NOMO-1 treated with dmso at 0.1 percent for 144 hours (cell line): Measurements from ENCODE around the gene MCFD2.
"Not testable (repeated sequence)": the region's sequence is repeated elsewhere in the genome, so short reads cannot be mapped to it uniquely, and the experiment has no call there.

Experiments used
- DNase-seq: peaks from one replicate; lab custom pipeline; 2025; ENCODE audit not compliant: unreplicated experiment; lab: John Stamatoyannopoulos, UW

MCFD2 gene

DNA sequence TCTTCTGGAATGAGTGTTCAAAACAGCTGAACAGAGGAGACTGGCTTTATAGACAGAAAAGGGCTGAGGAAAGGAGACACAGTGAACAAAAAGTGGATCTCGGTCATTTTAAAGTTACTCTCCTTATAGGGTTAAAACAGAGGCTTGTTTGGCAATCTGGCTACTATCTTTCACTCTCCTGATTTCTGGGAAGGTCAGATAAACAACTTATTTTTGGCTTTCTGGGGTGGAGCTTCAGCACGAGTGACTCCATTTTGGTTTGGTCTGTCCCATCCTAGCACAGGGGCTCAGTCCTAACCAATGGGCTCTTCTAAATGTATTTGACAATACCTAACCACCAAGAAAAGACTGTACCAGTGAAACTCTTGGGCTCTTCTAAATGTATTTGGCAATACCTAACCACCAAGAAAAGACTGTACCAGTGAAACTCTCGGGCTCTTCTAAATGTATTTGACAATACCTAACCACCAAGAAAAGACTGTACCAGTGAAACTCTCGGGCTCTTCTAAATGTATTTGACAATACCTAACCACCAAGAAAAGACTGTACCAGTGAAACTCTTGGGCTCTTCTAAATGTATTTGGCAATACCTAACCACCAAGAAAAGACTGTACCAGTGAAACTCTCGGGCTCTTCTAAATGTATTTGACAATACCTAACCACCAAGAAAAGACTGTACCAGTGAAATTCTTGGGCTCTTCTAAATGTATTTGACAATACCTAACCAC lies 39.5 kb downstream of the MCFD2 start:
- not testable (repeated sequence) for DNase-seq

DNA sequence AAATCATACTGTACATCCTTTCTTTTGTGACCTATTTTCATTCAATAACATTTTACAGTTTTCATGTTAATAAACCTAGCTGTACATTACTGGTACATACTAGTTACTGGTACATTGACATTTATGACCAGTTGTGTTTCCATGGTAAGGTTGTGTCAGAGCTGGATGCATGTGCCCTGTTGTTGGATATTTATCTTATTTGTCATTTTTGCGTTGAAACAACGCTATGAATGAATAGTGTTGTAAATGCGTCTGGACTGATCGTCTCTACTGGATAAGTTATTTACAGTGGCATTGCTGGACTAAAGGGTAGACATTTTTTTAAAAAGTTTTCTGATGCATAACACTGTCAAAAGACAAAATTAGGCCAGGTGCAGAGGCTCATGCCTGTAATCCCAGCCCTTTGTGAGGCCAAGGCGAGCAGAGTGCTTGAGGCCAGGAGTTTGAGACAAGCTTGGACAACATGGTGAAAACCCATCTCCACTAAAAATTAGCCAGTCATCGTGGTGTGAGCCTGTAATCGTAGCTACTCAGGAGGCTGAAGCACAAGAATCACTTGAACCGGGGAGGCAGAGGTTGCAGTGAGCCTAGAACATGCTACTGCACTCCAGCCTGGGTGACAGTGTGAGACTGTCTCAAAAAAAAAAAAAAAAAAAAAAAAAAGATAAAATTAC lies 40.2 kb downstream of the MCFD2 start:
- DNase-seq: no peak

DNA sequence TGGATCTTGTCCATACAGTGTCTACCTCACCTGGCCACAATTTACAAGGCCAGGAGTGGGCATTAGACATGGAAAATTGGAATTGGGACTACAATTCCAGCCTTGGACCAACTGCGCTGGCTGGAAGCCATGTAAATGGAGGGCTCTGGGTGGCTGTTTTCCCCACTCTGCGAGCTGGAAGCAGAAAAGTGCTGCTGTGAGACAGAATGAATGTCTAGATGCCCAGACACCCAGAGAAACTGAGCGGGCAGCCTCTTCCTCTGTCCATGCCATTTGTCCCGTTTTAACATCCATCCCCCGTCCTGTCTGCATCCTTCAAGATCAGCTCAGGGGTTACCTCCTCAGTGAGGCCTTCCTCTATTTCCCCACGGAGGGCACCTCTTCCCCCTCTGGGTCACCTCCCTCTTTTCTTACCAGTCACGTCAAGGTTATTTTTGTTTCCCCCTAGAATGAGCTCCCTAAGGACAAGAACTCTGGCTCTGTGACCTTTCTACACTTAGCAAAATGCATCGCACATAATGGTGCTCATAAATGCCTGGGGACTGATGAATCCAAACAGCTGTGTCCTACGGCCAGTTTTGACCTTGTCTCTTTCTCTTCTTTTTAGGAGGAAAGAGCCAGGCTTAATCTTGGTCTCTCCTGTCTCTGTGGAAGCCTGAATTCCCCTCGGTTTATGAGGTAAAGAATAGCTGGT lies 41.2 kb downstream of the MCFD2 start:
- DNase-seq: no peak

DNA sequence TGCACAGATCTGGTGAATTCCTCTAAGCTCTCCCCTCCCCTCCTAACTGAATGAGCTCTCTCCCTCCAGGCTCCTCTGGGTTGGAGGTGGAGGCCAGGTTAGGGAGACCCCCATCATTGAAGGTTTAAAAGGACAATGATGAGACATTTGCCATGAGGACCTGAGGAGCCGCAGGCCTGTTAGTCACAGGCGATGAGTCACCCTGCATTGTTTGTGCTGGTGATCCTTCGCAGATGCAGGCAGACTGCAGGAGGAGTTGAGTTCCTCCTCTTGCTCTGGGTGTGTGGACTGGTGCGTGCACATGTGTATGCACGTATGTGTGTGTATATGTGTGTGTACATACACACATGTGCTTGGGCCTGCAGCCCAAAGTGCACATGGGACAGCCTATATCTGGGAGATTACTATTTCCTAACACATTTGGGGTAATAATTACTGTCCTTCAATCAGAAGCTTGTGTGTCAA lies 42.0 kb downstream of the MCFD2 start:
- DNase-seq: no peak

DNA sequence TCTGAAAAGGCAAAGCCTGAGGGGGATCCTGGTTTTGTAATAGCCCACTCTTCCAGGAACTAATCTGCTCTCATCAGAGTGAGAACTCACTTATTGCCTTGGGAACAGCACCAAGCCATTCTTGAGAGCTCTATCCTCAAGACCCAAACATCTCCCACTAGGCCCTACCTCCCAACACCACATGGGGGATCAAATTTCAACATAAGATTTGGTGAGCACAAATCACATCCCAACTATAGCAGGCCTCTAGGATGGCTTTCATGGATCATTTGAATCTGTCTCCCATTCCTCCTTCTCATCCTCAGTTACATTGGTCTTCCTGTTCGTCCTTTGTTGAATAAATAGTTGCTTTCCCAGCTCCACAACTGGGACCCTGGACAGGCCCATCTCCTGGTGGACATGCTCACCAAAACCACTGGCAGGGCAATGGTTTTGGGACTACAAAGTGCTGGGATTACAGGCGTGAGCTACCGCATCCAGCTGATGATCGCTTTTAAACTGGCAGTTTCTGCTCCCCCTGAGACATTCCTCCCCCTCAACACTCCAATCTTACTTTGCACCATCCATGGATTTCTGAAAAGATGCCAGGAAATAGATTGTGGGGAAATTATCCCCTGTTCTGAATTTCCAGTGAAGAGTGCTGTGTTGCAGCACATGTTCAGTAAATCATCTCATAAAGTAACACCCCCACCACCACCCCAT lies 42.6 kb downstream of the MCFD2 start:
- no peak for DNase-seq

DNA sequence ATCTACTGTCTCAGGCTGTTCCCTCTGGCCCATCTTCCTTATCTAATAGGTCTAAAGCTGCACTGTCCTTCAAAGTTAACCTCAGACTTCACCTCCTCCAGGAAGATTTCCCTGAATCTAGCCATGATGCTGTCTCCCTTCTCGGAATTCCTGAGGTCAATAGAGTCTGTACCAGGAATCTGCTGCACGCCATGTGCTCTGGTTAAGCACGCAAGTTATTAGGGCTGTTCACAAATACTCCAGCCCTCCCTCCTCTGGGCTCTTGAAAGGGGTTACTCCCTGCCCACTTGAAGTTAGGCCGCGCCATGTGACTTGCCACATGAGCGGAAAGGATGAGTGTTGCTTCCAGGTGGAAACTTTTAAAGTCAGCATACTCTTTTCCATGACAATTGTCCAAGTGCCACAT lies 43.6 kb downstream of the MCFD2 start:
- DNase-seq: no peak

DNA sequence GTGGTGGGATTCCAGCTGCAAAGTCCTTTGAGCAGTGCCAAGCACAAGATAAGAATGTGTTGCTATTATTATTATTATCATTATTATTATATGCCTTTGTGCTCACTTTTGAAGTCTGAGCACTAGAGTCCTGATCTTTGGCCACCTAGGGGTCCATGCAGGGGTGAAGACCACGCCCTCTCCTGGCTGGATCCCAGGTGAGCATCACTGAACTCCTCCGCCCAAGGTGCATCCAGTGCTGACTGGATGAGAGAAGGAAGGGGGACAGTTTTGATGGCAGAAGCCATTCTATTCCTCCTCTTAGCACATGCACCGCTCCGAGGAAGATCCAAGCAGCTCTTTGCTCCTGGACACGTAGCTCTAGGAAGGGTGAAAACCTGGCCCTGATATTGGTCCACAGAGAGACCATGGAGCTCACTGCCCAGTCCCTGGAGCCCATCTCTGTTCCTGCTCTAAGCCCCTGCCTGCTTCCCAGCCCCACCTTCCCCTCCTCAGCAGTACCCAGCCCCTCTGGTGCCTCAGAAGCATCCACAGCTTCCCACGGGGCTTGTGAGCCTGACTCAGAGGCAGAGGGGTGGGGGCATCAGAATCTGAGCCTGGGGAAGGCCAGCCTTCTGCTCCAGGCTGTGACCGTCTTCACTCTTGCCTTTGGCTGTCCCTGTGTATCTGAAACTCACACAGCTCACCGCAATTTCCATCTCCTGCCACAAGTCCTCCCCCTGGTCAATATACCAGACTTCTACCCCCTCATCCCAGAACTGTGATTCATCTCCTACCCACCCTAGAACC lies 45.4 kb downstream of the MCFD2 start:
- no peak for DNase-seq

GRCh38 chr2:46869621-46870020 lies 46.0 kb downstream of the MCFD2 start:
- DNase-seq: no peak

DNA sequence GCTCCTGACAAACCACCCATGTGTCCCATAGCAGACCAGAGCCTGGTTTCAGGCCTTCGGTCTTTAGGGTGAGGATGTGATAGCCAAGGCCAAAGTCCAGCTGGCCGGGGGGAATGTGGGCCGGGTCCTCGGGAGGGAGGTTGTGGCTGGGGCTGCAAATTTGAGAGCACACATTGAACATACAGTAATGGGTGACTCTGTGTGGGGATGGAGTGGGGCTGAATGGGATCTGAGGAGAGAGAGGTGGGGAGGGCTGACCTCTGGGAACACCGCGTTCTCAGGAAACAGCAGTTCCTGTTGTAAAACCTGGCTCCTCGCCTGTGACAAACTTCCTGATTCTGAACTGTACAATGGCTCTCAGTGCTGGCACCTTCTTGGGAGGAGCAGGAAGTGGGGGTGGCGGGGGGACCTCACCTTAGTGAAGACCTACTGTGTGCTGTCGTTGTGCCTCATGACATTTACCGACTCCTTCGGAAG lies 48.8 kb downstream of the MCFD2 start:
- no peak for DNase-seq

DNA sequence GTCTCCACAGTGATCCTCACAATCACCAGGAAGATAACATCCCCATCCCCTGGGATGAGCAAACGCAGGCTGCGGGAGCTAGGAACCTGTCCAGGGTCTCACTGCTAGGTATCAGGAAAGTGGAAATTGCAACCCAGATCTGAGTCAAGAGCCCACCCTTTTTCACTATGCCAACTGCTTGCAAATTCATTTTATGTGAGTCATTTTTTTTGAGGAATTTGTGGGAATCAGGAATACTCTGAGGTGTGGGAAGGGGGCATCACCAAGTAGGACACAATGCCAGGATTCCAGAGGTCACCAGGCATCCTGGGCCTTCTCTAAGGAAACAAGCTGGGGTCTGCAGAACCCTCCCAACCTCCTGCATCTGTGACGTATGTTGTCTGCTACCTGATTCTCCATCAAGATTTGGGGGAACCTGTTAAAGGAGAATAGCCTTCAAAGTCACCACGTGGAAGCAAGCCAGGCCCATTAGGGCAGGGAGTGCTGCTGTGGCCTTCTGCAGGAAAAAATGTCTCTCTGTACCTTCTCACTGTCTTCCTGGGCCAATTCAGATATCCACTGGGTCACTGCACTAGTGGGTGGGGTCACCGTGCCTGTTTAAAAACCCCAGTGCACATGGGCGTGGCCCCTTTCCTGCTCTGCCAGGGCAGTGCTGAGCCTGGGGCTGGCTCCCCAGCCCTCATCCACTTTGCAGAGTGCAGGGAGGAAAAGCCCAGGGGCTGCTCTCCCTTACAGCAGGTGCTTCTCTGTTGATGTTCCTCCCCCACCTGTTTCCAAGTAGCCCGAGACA lies 50.2 kb downstream of the MCFD2 start:
- no peak for DNase-seq

GRCh38 chr2:46863882-46864281 lies 51.7 kb downstream of the MCFD2 start:
- DNase-seq: no peak

DNA sequence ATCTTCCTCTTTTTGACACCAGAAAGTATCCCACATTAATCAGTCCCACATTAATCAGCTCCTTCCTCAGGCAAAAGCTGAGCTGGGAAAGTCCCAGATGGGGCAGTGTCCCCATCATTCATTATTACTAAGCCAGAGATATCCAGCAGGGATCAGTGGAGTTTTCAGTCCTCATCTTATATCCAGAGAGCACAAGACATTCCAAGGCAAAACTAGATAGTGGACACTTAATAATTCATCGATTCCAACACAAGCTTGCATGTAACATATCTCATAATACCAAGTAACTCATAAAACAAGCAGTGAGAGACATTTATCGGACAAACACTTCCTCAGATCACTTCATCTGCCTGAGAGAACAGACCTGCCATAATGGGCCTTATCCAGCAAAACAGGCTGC lies 53.1 kb downstream of the MCFD2 start:
- no peak for DNase-seq

GRCh38 chr2:46861916-46862315 lies 53.7 kb downstream of the MCFD2 start:
- DNase-seq: no peak

DNA sequence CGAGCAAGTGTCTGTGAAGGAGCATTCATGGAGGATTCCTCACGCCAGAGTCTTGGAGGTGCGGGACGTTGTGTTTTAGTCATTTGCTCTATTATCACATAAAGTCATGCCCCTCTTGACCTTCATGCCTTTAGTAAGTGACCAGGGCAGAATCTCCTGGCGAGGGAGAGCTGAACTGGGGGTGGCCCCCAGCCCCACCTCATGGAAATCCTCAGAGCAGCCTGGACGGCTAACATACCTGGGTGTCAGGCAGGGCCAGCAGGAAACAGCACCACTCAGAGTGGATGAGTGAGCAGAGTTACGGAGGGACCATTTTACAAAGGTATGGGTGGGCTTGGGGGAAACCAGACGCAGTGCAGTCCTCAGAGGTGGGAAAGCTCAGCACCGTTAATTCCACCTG lies 56.1 kb downstream of the MCFD2 start:
- DNase-seq: no peak

DNA sequence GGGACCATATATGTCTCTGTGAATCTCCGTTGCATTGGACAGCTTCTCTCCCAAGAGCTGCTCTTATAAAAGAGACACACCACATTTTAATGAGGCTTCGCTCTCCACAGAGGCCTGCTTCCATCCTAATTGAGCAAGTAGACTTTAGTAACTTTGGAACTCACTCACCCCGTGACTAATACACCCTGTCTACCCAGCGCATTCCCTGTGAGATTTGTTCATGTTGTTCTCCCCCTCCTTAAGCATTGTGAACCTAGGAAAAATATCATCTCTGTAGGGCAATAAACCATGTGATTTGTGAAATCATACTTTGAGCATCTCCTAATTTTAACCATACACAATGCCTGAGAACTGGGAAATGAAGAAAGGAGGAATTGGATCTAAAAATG lies 56.9 kb downstream of the MCFD2 start:
- no peak for DNase-seq

DNA sequence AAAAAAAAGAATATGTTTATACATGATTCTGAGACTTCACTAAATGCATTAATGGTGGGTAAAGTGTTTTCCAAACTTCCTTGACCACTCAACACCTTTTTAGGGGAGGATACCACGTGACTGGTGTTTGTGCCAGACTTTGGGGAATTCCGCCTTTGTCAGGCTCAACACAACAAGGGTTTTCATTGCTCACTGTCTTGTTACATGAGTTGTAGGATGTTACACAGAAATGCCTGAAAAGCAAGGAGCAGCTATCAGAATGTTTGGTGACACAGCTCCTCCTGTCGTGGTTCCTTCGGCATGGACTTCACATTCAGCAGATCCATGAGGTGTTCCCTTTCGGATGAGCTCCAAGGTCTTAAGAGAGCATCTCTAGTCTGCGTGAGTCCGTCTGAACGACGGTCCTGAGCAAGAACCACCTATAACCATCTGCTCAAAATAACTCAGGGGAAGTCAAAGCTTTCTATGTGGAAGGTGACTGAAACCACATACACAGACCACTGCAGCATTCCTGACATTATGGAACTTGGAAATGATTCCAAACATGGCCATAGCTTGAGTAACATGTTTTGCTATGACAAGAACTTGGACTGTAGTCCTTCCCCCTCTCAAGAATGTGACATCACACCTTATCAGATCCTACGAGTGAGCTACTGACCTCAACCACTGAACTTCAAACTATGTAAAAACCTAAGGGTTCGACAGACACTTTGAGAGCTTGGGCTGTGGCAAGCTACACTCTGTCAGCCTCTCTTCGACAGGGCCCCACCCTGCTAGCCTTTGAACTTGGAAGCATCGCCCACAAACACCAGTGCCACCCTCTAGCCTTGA lies 57.5 kb downstream of the MCFD2 start:
- no peak for DNase-seq

DNA sequence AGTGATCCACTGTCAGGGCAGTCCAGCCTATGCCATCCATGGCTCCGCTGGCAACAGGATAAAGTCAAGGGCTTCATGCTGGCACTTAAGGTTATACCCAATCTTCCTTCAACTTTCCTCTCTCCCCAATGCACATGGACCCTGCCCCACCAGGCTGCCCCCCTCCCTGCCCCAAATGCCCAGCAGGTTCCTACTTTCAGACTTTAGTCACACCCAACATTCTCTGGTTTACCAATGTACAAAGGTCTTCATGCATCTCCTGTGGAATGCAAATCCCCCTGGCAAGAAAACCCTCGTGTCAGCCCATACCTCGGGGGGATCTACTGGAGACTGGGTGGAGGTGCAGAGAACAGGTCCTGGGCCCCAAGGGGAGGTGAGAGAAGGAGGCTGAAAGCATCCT lies 59.3 kb downstream of the MCFD2 start:
- no peak for DNase-seq

DNA sequence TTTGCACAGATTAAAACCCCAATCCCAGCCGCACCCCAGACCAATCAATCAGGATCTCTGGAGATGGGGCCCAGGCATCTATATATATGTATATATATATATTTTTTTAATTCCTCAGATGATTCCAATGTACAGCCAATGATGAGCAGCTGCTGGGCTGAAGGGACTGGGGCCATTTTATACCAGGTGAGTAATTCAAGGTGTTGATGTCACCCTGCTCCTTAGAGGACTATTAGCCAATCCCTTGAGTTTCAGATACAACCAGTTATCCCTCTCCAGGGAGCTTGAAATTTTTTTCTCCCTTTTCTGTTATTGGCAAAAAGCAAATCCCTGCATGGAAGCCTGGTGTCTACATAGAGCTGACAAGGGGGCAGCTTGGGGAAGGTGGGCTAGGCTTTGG lies 59.8 kb downstream of the MCFD2 start:
- no peak for DNase-seq

DNA sequence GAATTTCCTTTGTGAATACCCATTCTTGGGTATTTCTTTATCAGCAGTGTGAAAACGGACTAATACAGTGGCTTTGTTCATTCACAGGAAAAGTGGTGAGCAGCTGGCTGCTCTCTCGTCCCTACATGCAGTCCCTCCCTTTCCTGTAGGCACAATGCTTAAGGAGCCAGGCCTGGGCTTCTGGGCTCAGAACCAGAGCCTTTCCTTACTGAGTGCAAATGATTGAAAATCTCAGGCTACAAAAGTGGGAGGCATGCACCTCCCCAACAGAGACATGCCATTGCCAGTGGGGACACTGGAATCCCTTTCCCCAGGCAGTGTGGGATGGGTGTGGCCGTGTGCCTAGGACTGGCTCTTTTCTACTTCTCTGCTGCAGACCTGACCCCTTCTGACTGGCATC lies 61.3 kb downstream of the MCFD2 start:
- no peak for DNase-seq
